SH-SY5Y (cell line): ENCODE data around the gene LY6G5C.

Experiments used
- GATA2 ChIP-seq: IDR thresholded peaks from 2 replicates; pipeline ENCODE4 v1.6.1; 2011; ENCODE audit warnings: mild to moderate bottlenecking, low read depth, low read length
- GATA3 ChIP-seq: IDR thresholded peaks from 2 replicates; pipeline ENCODE4 v1.6.1; 2011; ENCODE audit warnings: low read depth, mild to moderate bottlenecking, low read length, moderate library complexity

DNA sequence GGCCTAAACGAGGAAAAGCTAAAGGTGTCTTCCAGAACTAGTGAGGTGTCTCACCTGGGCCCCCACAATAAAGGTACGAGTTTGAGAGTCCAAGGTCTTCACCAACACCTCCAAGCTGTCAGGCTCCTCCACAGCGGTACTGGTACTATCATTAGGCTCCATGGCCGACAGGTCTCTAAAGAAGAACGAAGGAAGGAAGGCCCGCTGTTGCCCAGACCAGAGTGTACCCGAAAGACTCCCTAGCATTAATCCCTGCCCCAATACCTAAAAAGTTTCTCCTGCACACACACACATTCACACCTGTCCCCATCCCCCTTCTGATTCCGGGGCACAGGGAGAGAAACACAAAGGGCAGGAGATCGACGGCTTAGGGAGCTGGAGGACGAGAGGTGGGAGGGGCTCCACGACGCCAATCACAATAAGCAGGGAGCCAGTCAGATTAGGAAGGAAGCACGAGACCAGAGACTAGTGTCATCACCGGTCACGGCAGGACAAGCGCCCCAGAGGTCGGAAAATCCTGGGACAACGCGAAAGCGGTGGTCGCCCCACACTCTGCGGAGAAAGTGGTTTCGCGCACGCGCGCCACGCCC is 29.2 kb downstream of the LY6G5C start:
- TF ChIP-seq GATA2 = no peak
- TF ChIP-seq GATA3 = no peak
